GM12878 (cell line): Measurements from ENCODE around the gene MEMO1. TPM values are rescaled to one million over a fixed set of nuclear protein-coding genes. Genes with fewer than 3 reads are reported as not detected.

Source experiments
- BACH1 ChIP-seq: fragments of 450-650 bp; IDR thresholded peaks from 2 replicates; pipeline ENCODE4 v1.6.1; 2017; ENCODE audit warnings: mild to moderate bottlenecking, borderline replicate concordance
- BMI1 ChIP-seq: fragments of 450-650 bp; IDR thresholded peaks from 2 replicates; pipeline ENCODE4 v1.6.1; 2016; ENCODE audit warnings: mild to moderate bottlenecking, moderate library complexity, borderline replicate concordance
- CHD4 ChIP-seq: fragments of 200-600 bp; sonication (generic); IDR thresholded peaks from 2 replicates; pipeline ENCODE4 v1.6.1; 2016; ENCODE audit warnings: mild to moderate bottlenecking
- CREM ChIP-seq: IDR thresholded peaks from 2 replicates; pipeline ENCODE4 v1.6.1; 2014; ENCODE audit warnings: antibody characterized with exemption, low read depth
- EED ChIP-seq: sonication (generic); IDR thresholded peaks from 2 replicates; pipeline ENCODE4 v1.6.1; 2016; ENCODE audit warnings: antibody characterized with exemption, low read depth
- HCFC1 ChIP-seq: fragments of 150-350 bp; IDR thresholded peaks from 2 replicates; pipeline ENCODE4 v1.6.1; 2014; ENCODE audit warnings: low read length
- KDM1A ChIP-seq: fragments of 200-600 bp; sonication (generic); IDR thresholded peaks from 2 replicates; pipeline ENCODE4 v1.6.1; 2016; ENCODE audit warnings: borderline replicate concordance
- MYC ChIP-seq: IDR thresholded peaks from 2 replicates; pipeline ENCODE4 v1.6.1; 2011; ENCODE audit warnings: mild to moderate bottlenecking, low read length, moderate library complexity, inconsistent platforms; ENCODE audit not compliant: insufficient read depth, insufficient replicate concordance, insufficient read length, severe bottlenecking
- NFIC ChIP-seq: IDR thresholded peaks from 2 replicates; pipeline ENCODE4 v1.6.1; 2012; ENCODE audit warnings: low read depth, mild to moderate bottlenecking, inconsistent platforms, low read length, moderate library complexity
- NKRF ChIP-seq: fragments of 450-650 bp; conservative IDR thresholded peaks from 2 replicates; pipeline ENCODE4 v1.6.1; 2017; ENCODE audit warnings: mild to moderate bottlenecking, moderate library complexity
- NR2C1 ChIP-seq: fragments of 450-650 bp; IDR thresholded peaks from 2 replicates; pipeline ENCODE4 v1.6.1; 2017; ENCODE audit warnings: antibody characterized with exemption, mild to moderate bottlenecking, moderate library complexity
- RELB ChIP-seq: fragments of 450-650 bp; IDR thresholded peaks from 2 replicates; pipeline ENCODE4 v1.6.1; 2017; ENCODE audit warnings: low read depth, mild to moderate bottlenecking, moderate library complexity
- RFX5 ChIP-seq: IDR thresholded peaks from 2 replicates; pipeline ENCODE4 v1.6.1; 2011; ENCODE audit warnings: low read depth, low read length, improper control_type of control experiment
- SIN3A ChIP-seq: IDR thresholded peaks from 2 replicates; pipeline ENCODE4 v1.6.1; 2012; ENCODE audit warnings: low read depth, low read length, improper control_type of control experiment
- SIX5 ChIP-seq: IDR thresholded peaks from 2 replicates; pipeline ENCODE4 v1.6.1; 2011; ENCODE audit warnings: mild to moderate bottlenecking, low read depth, low read length, moderate library complexity; ENCODE audit not compliant: severe bottlenecking
- SMAD5 ChIP-seq: IDR thresholded peaks from 2 replicates; pipeline ENCODE4 v1.6.1; 2016; ENCODE audit warnings: antibody characterized with exemption, low read depth
- ZNF24 ChIP-seq: fragments of 450-650 bp; IDR thresholded peaks from 2 replicates; pipeline ENCODE4 v1.6.1; 2017; ENCODE audit warnings: antibody characterized with exemption, mild to moderate bottlenecking
- polyA plus RNA-seq, 11 experiments: library from polyadenylated mRNA; depleted of rRNA in 4 of 11; unstranded in 6 of 11; stranded (reverse) in 5 of 11; fragments of >200 nt; fragmentation: Nextera tagmentation in 4 of 11; fragmentation: Illumina TruSeq in 1 of 11; extraction: Ambion mirVana in 4 of 11; extraction: Trizol in 1 of 11; gene quantifications; 1 replicate in 1 of 11; 2 replicates in 10 of 11; pipeline versions ENCODE4 v1.2.1 to v1.2.3, GENCODE V29; 2011 to 2016; ENCODE audit warnings: inconsistent platforms in 2 of 11, missing spikeins in 2 of 11, low read depth in 1 of 11
- total RNA-seq, 4 experiments: library from RNA; depleted of rRNA in 3 of 4; stranded (reverse); fragments of >200 nt in 3 of 4; fragmentation: Illumina TruSeq in 1 of 4; extraction: Trizol in 1 of 4; gene quantifications; 2 replicates each; pipeline versions ENCODE4 v1.2.1 to v1.2.3, GENCODE V29; 2013 to 2021
- TF ChIP-seq, protein P1 (sequence below): fragments of 450-650 bp; IDR thresholded peaks from 2 replicates; pipeline ENCODE4 v1.6.1; 2017; ENCODE audit warnings: mild to moderate bottlenecking, low read depth, inconsistent platforms; ENCODE audit not compliant: poor library complexity, severe bottlenecking
- TF ChIP-seq, protein P2 (sequence below): IDR thresholded peaks from 2 replicates; pipeline ENCODE4 v1.6.1; 2012; ENCODE audit warnings: low read depth, low read length, improper control_type of control experiment
- TF ChIP-seq, protein P3 (sequence below): IDR thresholded peaks from 2 replicates; pipeline ENCODE4 v1.6.1; 2012; ENCODE audit warnings: low read length, inconsistent platforms

MEMO1 gene
- total and polyA plus RNA-seq, 10 of the 15 experiments (the other 5 are each of a cell fraction or from before 2014, with no cell fraction given): 39.8 to 99.1 (median 72.2) TPM

DNA sequence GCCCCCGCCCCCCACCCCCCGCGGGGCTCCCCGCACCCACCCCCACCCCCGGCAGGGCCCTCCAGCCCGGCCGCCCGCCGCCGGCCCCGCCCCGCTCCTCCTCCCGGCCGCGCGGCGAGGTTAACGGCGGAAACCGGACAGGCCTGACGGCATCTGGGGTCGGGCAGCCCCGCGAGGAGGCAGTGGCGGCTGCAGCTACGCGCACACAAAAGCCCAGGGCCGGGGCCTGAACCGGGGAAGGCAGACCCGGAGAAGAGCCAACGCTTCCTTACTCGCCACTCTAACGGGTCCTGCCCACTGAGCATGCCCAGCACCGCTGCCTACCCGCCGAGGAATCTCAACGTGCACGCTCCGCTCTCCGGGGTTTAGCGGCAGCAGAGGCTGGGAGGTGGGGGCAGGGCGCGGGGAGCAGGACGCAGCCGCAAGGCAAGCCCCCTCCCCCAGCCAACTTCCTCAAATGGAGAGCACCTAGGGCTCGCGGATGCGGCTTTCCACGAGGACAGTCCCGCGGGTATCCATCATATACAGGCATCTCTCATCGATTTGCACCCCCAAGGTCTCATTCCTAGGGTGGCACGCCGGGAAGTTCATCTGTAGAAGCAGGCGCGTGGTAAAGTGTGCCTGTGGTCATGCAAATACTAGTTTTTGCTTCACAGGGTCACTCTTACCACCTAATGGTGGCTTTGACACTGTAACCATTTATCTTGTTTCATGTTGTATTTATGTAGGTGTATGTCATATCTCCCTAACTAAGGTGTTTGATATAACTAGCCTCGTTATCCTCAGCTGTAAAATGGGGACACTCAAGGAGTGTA is at the start of gene MEMO1 (continued):
- peak; percentile 94 for TF ChIP-seq MYC
- TF ChIP-seq KDM1A: no peak
- peak; percentile 56; the same call in 1 of the 2 replicates for TF ChIP-seq ZNF24
- TF ChIP-seq NFIC: no peak
- peak; percentile 34 for TF ChIP-seq NR2C1
- TF ChIP-seq HCFC1: peak; percentile 65; the same call in 1 of the 2 replicates
- TF ChIP-seq NKRF: peak; percentile 60
- TF ChIP-seq, protein P1, sequence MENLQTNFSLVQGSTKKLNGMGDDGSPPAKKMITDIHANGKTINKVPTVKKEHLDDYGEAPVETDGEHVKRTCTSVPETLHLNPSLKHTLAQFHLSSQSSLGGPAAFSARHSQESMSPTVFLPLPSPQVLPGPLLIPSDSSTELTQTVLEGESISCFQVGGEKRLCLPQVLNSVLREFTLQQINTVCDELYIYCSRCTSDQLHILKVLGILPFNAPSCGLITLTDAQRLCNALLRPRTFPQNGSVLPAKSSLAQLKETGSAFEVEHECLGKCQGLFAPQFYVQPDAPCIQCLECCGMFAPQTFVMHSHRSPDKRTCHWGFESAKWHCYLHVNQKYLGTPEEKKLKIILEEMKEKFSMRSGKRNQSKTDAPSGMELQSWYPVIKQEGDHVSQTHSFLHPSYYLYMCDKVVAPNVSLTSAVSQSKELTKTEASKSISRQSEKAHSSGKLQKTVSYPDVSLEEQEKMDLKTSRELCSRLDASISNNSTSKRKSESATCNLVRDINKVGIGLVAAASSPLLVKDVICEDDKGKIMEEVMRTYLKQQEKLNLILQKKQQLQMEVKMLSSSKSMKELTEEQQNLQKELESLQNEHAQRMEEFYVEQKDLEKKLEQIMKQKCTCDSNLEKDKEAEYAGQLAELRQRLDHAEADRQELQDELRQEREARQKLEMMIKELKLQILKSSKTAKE: peak; percentile 67
- TF ChIP-seq, protein P2, sequence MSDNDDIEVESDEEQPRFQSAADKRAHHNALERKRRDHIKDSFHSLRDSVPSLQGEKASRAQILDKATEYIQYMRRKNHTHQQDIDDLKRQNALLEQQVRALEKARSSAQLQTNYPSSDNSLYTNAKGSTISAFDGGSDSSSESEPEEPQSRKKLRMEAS: peak; percentile 91
- no peak; the same call in 1 of the 2 replicates for TF ChIP-seq SIN3A
- TF ChIP-seq CHD4: no peak
- TF ChIP-seq, protein P3, sequence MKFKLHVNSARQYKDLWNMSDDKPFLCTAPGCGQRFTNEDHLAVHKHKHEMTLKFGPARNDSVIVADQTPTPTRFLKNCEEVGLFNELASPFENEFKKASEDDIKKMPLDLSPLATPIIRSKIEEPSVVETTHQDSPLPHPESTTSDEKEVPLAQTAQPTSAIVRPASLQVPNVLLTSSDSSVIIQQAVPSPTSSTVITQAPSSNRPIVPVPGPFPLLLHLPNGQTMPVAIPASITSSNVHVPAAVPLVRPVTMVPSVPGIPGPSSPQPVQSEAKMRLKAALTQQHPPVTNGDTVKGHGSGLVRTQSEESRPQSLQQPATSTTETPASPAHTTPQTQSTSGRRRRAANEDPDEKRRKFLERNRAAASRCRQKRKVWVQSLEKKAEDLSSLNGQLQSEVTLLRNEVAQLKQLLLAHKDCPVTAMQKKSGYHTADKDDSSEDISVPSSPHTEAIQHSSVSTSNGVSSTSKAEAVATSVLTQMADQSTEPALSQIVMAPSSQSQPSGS: no peak
- TF ChIP-seq SIX5: no peak
- peak; percentile 78 for TF ChIP-seq CREM
- TF ChIP-seq EED: peak; percentile 89
- no peak; the same call in 1 of the 2 replicates for TF ChIP-seq BMI1
- peak; percentile 84 for TF ChIP-seq BACH1
- peak; percentile 92; the same call in 1 of the 2 replicates for TF ChIP-seq SMAD5
- peak; percentile 100 for TF ChIP-seq RELB
- peak; percentile 63; the same call in 1 of the 2 replicates for TF ChIP-seq RFX5
